GM10847 (cell line): ENCODE results near the gene MAGI3.

Source experiments
- POLR2A ChIP-seq: IDR thresholded peaks from 2 replicates; pipeline ENCODE4 v1.6.1; 2011; ENCODE audit not compliant: insufficient read length; ENCODE audit errors: extremely low read depth

Gene MAGI3

DNA sequence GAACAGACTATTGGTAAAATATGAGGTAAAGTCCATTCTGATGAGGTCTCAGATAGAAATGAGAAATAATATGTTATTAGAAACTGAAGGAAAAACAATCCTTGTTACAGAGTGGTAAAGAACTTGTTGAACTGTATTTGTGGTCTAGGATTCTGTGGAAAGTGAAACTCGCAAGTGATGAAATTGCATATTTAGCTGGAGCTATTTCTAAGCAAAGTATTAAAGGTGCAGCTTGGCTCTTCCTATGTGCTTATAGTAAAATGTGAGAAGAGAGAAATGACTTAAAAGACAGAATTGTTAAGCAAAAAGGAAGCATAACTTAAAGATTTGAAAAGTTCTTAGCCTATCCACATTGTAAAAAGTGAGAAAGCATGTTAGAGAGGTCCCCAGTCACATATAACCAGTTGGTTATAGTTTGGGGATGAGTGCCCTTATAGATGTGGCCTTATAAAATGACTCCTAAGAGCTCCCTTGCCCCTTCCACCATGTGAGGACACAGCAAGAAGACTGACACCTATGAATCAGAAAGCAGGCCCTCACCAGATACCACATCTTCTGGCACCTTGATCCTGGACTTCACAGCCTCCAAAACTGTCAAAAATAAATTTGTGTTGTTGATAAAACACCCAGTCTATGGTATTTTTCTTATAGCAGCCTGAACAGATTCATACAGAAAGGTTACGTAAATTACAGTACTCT, 344.2 kb downstream of the MAGI3 start:
- no peak for TF ChIP-seq POLR2A
